ENCODE measurements around the gene MDM2. TPM values are rescaled to one million over a fixed set of nuclear protein-coding genes. Genes with fewer than 3 reads are reported as not detected.
"Not testable (repeated sequence)": the region's sequence is repeated elsewhere in the genome, so short reads cannot be mapped to it uniquely, and the experiment has no call there.

Gene MDM2
- total RNA-seq, 1 donor from 2014 or later = 99.5 TPM

DNA sequence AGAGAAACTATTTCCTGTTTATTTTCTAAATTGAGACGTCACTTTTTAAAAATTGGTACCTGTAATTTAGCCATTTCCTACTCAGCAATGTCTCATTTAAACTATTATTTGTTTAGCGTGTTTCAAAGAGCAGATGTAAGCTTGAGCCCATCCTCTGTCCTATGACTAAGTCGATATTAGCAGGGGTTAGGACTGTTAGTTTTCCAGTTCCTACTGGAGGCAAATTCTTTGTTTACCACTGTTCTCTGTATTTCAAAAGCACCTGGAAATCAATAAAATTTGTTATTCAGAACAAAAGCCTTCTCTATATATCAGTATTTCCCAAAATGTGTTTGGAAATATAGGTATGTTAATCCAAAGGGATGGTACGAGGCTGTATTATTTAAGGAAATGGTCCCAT is 42.4 kb downstream of the MDM2 start:
- no peak for DNase-seq (ENCODE audit: low spot score)

DNA sequence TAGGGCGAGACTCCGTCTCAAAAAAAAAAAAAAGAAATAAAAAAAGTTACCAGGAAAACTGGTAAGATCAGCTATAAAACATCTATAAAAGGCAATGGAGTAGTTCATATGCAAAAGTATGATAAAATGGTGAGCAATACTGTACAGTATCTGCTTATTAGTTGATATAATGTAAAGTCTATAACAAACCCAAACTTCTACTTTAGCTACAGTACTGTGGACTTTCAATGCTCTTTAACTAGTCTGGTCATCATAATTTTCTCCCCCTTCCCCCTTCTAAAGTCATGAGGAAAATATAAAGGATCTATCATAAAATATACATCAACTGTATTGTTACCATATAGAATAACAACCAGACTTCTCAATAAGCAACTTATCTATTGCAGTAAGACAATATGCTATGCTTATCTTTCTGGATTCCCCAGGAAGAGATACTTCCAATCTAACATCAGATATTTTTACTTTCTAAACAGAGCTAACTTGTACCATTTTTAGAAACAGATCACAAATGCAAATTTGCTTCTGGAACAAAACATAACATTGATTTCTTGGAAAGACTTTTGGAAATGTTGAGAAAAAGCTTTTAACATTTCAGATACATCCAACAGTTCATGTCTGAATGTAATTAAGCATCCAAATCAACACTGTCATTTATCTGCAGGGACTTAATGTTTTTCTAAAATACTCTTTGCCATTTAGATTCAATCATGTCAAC is 43.8 kb downstream of the MDM2 start:
- DNase-seq (ENCODE audit: low spot score) = no peak

DNA sequence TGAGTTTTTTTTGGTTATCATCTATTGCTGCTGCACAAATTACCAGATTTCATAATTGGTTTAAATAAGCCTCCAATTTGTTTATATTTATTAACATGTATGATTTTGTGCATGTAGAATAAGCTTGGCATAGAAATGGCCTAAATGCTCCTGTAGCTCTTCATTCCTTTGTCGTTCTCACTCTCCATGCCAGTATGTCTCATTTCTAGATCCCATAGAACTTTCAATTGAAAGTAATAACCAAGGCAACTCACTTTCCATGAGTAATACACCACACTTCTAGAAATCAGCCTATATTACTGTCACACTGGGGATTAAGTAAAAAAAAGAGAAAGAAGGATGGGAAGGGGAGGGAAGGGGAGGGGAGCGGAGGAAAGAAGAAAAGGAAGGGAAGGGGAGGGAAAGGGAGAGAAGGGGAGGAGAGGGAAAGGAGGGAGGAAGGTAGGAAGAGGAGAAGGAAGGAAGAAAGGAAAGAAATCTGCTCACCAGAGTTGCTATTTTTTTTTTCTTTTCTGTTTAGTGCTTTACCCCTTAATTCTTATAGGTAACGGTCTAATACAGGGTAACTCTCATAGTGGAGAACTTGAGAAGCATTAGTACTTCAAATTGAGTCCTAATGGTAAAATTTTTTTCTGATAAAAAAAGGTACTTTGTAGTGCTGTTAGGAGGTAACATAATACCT is 45.6 kb downstream of the MDM2 start:
- DNase-seq (ENCODE audit: low spot score) = no peak

DNA sequence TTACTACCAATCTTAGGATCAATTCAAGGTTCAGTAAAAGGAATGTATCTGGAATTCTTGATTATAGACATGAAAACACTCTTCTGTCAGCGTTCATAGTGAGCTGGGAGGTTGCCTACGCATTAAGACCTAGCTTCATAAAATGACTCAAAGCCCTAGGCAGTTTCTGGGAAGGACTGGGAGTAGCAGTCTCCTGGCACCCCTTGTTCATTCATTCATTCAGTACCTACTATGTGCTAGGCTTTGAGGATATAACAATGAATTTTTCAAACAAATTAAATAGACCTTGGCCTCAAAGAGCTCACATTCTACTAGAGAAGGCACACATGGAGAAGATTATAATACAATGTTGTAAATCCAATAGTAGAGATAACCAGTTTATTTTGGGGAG is 46.1 kb downstream of the MDM2 start:
- no peak for DNase-seq (ENCODE audit: low spot score)

DNA sequence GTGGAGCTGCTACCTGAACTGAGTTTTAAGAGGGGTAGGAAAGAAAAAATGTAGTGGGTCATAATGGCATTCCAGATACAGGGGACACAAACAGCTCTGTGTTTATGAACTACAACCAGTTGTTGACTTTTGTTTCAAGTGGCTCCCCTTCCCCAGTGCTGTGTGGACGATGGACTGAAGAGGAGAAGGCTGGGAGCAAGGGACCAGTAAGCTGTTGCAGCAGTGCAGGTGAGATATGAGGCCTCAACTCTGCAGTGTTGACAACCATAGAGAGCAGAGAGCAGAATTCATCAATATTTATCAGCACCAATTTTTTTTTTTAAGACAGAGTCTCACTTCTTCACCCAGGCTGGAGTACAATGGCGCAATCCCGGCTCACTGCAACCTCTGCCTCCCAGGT is 46.6 kb downstream of the MDM2 start:
- DNase-seq (ENCODE audit: low spot score) = no peak

DNA sequence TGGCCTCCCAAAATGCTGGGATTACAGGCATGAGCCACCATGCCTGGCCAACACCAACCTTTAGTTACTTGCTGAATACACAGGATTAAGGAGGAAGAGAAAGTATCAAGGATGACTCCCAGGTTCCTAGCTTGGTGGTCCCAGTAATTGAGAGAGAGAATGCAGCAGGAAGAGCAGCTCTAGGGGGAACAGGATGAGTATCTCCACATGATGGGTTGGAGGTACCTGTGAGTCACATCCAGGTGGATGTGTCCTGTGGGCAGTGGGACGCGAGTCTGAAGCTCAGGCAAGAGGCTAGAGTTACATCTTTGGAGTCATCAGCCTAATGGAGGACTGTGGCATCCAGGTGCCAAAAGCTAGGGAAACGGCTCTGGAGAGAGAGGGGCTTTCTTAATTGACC is 47.1 kb downstream of the MDM2 start:
- DNase-seq (ENCODE audit: low spot score) = no peak

DNA sequence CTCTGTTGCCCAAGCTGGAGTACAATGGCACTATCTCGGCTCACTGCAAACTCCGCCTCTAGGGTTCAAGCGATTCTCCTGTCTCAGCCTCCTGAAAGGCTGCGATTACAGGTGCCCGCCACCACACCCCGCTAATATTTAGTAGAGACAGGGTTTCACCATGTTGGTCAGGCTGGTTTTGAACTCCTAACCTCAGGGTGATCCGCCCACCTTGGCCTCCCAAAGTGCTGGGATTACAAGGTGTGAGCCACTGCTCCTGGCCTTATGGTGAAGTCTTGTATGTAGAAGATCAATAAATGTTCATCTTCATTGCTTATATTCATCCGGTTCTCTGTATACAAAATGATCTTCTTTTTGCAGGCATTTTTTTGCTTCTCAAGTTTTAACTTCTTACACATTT is 47.8 kb downstream of the MDM2 start:
- no peak for DNase-seq (ENCODE audit: low spot score)

DNA sequence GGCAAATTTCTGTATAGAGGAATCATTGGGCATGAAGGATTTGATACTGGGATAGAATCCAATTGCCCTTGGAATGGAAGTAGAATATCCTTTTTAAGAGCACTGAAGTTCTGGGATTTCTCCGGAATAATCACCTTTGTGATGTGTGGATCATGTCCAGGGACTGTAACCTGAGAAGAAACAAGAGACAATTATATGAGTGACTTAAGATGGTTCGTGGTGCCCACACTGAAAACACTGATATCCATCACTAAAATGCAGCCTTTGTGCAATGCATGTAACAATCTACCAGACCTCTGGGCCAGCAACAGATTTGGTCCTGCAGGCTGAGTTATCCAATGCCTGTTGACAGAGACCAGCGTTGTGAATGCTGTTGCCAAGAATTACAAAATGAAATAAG is 48.5 kb downstream of the MDM2 start:
- DNase-seq (ENCODE audit: low spot score) = no peak

DNA sequence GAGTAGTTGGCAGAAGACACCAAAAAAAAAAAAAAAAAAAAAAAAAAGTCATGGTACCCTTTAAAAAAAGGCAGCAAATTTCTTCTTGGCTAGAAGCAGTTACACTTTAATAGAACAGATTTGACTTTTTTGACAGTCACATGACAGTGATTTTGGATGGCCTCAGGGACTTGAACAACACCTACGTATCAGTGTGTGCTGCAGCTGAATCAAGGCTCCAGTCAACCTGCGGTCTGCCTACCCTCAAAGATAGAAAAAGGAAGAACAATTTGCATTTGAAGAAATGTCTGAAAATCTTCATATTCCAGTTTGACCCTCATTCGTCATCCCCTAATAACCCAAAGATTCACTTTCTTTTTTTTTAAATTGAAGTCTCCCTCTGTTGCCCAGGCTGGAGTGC is 53.9 kb downstream of the MDM2 start:
- no peak for DNase-seq (ENCODE audit: low spot score)

DNA sequence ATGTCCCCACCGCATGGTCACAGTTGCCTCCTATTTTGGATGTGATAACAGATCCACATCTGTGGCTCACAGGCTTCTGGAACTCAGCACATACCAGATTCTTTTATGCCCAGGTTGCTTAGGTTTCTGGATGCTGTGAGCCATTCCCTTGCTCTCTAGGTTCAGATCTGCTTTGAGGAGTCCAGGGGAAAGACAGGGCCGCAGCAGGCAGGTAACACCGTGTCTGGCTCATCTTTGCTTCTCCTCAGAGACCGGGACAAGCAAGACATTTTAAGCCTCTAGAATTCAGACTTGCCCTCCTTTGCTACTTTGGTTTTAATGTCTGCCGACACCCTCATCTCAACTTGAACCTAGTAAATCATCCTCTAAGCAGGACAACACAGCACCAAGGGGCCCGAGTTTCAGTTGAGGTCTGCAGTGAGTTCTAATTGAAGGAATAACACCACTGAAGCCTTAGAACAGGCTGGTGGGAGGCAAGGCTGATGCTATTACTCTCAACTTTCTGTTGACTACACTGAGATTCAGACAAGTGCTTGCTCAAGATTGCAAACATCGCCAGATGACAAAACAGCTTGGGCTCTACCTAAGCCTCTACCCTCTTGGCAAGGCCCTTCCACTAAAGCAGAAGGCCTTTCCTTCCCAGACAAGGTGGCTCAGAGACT is 55.3 kb downstream of the MDM2 start:
- no peak for DNase-seq (ENCODE audit: low spot score)

DNA sequence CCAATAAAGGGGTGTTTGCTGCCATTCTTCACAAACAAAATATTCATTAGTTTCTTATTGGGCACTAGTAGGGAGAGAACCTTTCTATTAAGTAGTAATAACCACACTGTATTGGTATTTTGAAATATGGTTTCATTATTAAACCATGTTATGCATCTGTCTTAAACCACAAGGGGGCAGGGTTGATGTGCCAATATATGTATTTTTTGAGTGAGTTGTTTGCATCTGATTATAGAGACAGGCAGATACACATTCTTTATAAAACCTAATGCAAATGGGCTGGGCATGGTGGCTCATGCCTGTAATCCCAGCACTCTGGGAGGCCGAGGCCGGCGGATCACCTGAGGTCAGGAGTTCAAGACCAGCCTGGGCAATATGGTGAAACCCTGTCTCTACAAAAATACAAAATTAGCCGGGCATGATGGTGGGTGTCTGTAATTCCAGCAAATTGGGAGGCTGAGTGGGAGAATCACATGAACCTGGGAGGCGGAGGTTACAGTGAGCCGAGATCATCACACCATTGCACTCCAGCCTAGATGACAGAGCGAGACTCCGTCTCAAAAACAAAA is 56.0 kb downstream of the MDM2 start:
- not testable (repeated sequence) for DNase-seq (ENCODE audit: low spot score)

DNA sequence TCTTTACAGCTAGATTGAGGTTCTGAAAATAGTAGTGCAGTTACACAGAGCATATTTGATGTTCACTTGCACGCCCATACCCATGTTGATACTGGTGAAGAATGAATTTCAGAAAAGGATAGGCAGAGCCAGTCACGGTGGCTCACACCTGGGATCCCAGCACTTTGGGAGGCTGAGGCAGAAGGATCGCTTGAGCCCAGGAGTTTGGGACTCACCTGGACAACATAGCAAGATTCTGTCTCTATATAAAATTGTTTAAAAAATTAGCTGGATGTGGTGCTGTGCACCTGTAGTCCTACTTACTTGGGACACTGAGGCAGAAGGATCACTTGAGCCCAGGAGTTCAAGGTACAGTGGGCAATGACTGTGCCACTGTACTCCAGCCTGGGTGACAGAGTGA is 56.6 kb downstream of the MDM2 start:
- DNase-seq (ENCODE audit: low spot score) = no peak

DNA sequence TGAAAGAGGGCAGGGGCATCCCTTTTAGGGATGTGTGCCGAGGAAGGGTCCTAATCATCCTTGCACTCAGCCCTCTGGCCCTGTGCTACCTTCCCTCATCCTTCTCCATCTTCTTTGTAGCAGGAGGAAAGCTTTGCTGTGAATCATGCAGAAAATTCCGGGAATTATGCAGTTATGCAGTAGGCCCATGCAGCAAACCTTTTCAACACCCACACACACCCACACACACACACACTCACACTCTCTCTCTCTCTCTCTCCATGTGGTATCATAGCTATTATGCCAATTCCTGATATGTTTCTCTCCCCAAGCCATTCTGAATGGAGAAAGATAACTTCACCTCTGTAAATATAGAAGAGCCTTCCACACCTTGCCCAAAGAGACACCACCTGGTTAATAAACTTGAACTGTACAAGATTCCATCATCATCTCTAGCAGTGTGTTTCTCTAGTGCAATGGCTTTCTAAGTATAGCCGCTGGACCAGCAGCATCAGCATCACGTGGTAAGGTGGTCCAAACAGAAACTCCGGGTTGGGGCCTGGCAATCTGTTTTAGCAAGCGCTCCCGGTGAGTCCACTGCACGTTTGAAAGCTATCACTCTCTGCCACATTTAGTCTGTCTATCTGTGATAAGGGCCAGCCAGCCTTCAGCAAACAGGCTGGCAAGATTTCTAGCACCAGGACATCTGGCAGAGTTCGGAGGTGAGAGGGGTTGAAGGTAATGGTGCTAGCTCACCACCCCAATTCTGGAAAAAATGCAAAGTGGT is 57.6 kb downstream of the MDM2 start:
- DNase-seq (ENCODE audit: low spot score) = no peak

DNA sequence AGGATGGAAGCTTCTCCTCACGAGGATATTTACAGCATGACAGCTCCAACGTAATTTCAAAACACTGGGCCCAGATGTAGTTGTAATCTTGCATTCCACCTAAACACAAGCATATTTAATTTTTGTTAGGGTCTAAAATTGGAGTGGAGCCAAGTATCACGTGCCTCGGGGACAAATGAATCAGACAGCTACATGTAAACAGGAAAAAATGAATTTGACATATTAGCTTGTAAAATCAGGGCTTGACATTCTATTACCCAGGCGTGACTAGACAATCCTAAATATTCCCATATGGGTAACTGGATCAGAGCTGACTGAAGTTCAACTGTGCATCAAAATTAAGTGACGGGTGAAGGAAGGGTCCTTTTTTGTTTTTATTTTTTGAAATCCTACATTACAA is 59.0 kb downstream of the MDM2 start:
- DNase-seq (ENCODE audit: low spot score) = no peak

DNA sequence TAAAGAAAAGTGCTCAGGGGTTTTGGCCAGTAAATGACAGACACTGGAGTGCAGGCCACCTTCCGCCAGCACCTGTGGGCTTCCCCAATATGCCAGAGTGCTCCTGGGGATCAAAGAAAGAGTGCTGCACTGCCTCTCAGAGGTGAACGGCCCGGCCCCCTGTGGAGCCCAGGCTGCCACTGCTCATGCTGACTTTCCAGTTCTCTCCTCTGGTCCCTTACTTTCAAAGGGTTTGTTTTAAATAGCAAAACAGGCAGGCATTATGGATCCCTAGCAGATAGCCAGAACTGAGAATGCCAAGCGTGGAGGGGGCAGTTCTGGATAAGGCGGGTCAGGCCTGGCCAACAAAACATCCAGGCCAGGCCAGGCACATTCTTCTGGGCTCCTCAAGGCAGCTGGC is 59.6 kb downstream of the MDM2 start:
- no peak for DNase-seq (ENCODE audit: low spot score)

DNA sequence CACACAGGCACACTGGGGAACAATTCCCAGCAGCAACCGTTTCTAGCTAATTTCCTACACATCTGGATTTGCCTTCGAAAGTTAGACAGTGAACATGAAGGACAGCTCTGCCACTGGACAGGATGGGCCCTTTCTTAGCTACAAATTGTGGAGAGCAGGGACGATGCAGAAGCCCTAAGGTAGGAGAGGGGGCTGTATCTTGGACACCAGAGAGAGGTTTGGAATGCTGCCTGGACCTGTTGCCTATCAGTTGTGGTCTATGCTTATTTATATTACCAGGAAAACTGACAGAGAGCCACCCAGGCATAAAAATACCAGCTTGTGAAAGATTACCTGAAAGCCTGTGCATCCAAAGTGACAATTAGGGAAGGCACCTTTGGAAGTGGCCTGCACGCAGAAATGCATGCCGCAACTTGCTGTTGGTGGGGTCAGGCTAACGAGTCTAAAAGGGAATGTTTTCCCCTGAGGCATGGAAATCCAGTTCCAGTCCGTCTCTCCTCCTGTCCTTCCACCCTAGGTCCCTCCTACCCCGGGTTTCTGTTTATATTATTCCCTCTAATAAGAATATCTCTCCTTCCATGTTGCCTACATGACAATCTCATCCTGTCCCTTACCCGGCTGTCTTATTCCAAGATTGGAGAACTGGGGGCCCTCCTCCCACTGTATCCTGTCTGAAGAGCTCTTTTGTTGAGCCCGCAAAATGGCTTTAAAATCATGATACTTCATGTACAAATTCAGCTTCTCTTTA is 60.2 kb downstream of the MDM2 start:
- DNase-seq (ENCODE audit: low spot score) = no peak

DNA sequence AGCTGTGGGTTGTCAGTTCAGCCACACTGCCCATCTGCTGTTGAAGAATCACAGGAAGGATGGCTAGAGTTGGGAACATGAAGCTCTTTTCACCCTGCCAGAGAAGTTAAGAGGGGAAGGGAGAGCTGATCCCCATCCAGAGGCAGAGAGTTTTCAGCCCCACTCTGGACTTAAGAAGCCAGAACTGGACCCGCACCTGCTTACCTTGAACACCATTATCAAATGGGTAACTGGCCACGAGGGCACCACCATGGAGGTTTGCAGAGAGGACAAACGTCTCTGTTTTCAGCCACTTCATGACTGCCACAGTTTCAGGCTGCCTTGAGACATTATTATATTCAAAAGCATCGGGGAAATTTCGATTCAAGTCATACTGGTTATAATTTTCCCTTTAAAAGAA is 62.0 kb downstream of the MDM2 start:
- no peak for DNase-seq (ENCODE audit: low spot score)

DNA sequence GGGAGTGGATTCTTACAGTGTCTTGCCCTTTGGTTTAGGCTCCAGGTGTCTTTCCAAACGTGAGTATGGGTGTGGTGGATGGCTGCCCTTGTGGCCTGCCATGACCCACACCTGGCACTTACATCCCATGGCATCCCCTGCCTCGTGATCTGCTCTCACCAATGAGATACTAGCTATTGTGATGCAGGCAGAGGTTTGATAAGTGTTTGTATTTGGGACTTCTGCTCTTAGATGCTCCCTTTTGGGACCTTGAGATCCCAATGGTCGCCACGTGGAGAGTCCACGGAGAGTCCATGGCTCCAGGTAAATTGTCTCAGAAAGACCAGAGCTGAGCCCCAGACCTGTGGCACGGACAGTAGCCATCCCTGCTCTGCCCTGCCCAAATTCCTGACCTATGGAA is 62.5 kb downstream of the MDM2 start:
- no peak for DNase-seq (ENCODE audit: low spot score)

DNA sequence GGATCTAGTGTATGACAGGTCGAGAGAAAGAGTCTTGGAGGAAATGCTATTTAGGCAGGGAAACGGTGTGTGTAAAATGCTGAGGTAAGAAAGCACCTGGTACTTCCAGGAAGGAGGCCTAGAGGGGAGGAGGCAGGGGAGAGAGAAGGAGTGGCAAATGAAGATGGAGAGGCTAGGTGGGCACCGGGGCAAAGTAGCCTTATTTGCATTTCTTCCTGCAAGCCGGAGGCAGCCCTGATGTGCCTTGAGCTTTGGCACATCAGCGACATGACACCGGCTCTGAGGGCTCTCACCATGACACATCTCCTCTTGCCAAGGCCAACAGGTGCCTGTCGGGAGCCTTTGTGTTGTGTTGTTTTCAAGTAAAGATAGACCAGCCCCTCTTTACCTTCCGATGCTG is 63.4 kb downstream of the MDM2 start:
- no peak for DNase-seq (ENCODE audit: low spot score)

DNA sequence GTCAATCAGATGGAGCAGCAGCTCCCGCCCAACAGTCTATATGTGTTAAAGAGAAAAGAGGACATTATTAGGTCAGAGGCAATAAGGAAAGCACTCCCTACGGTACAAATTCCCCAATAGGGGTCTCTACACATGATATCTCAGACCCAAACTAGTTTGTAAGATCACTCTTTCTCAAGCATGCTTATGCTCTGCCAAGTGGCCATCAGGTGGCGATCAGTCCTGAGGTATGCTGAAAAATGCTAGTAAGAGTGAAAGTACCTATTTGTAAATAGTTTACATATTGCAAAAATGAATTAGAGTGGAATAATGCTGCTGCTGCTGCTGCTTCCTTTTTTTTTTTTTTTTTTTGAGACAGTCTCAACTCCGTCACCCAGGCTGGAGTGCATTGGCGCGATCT is 63.9 kb downstream of the MDM2 start:
- DNase-seq (ENCODE audit: low spot score) = no peak

DNA sequence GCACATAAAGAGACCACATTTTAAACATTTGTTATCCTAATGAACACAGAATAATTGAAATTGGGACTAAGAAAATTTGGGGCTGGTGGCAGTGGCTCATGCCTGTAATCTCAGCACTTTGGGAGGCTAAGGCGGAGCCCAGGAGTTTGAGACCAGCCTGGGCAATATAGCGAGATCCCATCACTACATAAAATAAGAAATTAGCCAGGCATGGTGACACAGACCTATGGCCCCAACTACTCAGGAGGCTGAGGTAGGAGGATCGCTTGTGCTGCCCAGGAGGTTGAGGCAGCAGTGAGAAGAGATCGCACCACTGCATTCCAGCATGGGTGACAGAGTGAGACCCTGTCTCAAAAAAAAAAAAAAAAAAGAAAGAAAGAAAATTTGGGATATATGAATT is 65.3 kb downstream of the MDM2 start:
- no peak for DNase-seq (ENCODE audit: low spot score)

All from mesenteric fat pad (tissue), 1 donor.